NCI-H526 (cell line): ENCODE measurements around the gene ABCF2.

Experiments
- DNase-seq, 2 experiments: peaks; one replicate each; lab custom pipeline; 2025; lab: John Stamatoyannopoulos, UW

ABCF2 gene

GRCh38 chr7:151242159-151243044 is 15.4 kb upstream of the ABCF2 start:
- DNase-seq = no peak

GRCh38 chr7:151241755-151242096 is 14.7 kb upstream of the ABCF2 start:
- DNase-seq = no peak

GRCh38 chr7:151240942-151241754 is 14.1 kb upstream of the ABCF2 start:
- DNase-seq = no peak

- DNase-seq = no peak
Measured at GRCh38 chr7:151240536-151240935, 13.5 kb upstream of the ABCF2 start.

- DNase-seq = no peak
Measured at GRCh38 chr7:151239837-151240459, 12.9 kb upstream of the ABCF2 start.

GRCh38 chr7:151238924-151239836 is 12.2 kb upstream of the ABCF2 start:
- DNase-seq = no peak

GRCh38 chr7:151238190-151238810 is 11.3 kb upstream of the ABCF2 start:
- no peak for DNase-seq

GRCh38 chr7:151237244-151238189 is 10.5 kb upstream of the ABCF2 start:
- no peak for DNase-seq

- no peak for DNase-seq
Measured at GRCh38 chr7:151236406-151236805, 9.4 kb upstream of the ABCF2 start.

GRCh38 chr7:151235091-151235787 is 8.2 kb upstream of the ABCF2 start:
- DNase-seq = no peak

- DNase-seq = no peak
Measured at GRCh38 chr7:151233804-151234203, 6.8 kb upstream of the ABCF2 start.

- DNase-seq = peak in 1 of 2 experiments; percentile 33
Measured at GRCh38 chr7:151232917-151233701, 6.1 kb upstream of the ABCF2 start.

- peak; percentile 82 to 95 for DNase-seq
Measured at GRCh38 chr7:151232091-151232916, 5.3 kb upstream of the ABCF2 start, which contains the start of gene CHPF2. TSS of gene CHPF2 (plus strand) at chr7:151232483. CDS start at chr7:151234012, 1,529 bp downstream.

GRCh38 chr7:151231080-151231479 is 4.1 kb upstream of the ABCF2 start:
- no peak for DNase-seq

- no peak for DNase-seq
Measured at GRCh38 chr7:151229249-151229648, 2.2 kb upstream of the ABCF2 start.

GRCh38 chr7:151228024-151228866 is 1.2 kb upstream of the ABCF2 start:
- DNase-seq = no peak

- no peak for DNase-seq
Measured at GRCh38 chr7:151226560-151226874, 488 bp downstream of the ABCF2 start.
